Measurements from ENCODE around the gene DDX53. TPM values are rescaled to one million over a fixed set of nuclear protein-coding genes. Genes with fewer than 3 reads are reported as not detected.

DDX53 gene
- total and polyA plus RNA-seq, 3 experiments from 2014 or later = not detected

DNA sequence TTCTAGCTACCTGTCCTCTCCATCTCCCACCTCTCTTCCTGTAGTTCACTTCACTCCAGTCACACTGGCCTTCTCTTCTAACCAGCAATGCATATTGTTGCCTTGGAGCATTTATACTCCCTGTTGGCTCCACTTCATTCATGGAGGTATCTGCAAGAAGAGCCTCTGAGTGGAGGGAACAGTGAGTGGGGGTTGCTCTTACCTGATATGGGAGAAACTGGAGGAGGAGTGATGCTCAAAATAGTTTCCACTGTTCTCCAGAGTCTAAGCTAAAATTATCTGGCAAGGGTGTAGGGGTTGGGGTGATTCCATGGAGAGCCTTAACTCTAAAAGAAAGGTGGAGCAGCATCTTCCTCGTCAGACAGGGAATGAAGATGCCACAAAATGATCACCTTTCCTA lies 28.9 kb upstream of the DDX53 start:
- H3K27me3 Mint-ChIP-seq = no peaks in the 10 kb centered on the region

DNA sequence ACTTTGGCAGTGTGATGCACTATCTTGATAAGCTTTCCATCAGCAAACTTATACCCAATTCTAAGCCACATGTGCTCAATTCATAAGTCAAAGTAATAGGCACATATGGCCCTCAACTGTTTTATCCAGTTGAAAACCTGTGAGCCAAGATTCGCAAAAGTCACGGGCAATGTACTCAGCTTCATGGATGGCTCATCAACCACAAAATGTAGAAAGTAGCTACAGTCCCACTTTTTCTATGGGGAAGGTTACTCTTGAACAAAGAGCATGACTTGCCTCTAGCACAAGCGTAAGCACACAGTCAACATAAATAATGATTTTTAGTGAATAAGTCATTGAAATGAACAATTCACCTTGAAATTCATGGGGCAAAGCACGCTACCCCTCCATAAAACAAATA lies 25.1 kb upstream of the DDX53 start:
- no peak for DNase-seq
- ChIA-PET CTCF (no interaction called here), POLR2A (no interaction called here)
- Histone ChIP-seq H3K9me3 (ENCODE audit: low read length) (no peaks in the 10 kb centered on the region), H3K27ac (ENCODE audit: low read depth, low read length) (no peak overlapping the region), H3K4me3 (ENCODE audit: low read length) (no peak overlapping the region), H3K36me3 (ENCODE audit: insufficient read depth, low read length) (no peaks in the 10 kb centered on the region), H3K4me1 (ENCODE audit: insufficient read depth, low read length) (no peaks in the 10 kb centered on the region), H3K27me3 (ENCODE audit: insufficient read depth, low read length, poor library complexity, severe bottlenecking) (no peaks in the 10 kb centered on the region)
- H3K4me3 Mint-ChIP-seq = no peak overlapping the region
- H3K27me3 Mint-ChIP-seq = no peaks in the 10 kb centered on the region
- no peaks in the 10 kb centered on the region for H3K4me1 Mint-ChIP-seq
- H3K36me3 Mint-ChIP-seq = no peaks in the 10 kb centered on the region
- no peak overlapping the region for H3K27ac Mint-ChIP-seq
- H3K9me3 Mint-ChIP-seq = peaks cover 0 to 9% (median 4%) of the 10 kb centered on the region in 5 donors

More for the DNA sequence above, 28.9 kb upstream of the DDX53 start:
- Histone ChIP-seq H3K27me3 (ENCODE audit: insufficient read depth, low read length, poor library complexity, severe bottlenecking) (no peaks in the 10 kb centered on the region), H3K27ac (ENCODE audit: low read depth, low read length) (no peak overlapping the region), H3K4me3 (ENCODE audit: low read length) (no peak overlapping the region), H3K4me1 (ENCODE audit: insufficient read depth, low read length) (no peaks in the 10 kb centered on the region), H3K9me3 (ENCODE audit: low read length) (no peaks in the 10 kb centered on the region), H3K36me3 (ENCODE audit: insufficient read depth, low read length) (no peaks in the 10 kb centered on the region)
- H3K4me3 Mint-ChIP-seq = no peak overlapping the region
- no peak for DNase-seq
- CTCF ChIA-PET = no interaction called here
- peaks cover 0 to 11% (median 5%) of the 10 kb centered on the region in 5 donors for H3K9me3 Mint-ChIP-seq
- no peaks in the 10 kb centered on the region for H3K4me1 Mint-ChIP-seq
- POLR2A ChIA-PET = no interaction called here
- H3K27ac Mint-ChIP-seq = no peak overlapping the region
- H3K36me3 Mint-ChIP-seq = no peaks in the 10 kb centered on the region

DNA sequence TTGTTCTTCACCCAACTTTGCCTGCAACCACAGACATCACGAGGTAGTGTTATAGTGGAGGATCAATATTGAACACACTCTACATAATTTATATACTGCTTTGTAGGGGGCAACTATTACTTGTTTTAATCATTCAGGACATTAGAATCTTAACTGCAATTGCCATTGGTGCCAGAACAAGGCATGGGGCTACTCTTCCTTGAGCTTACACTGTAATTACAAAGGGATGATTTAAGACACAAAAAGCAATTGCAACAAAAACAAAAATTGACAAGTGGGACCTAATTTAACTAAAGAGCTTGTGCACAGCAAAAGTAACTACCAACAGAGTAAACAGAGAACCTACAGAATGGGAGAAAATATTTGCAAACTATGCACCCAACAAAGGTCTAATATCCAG lies 24.0 kb upstream of the DDX53 start:
- Mint-ChIP-seq H3K4me1 (no peaks in the 10 kb centered on the region), H3K27me3 (no peaks in the 10 kb centered on the region), H3K27ac (peak overlapping the region in 1 of 8 donors; percentile 55), H3K36me3 (no peaks in the 10 kb centered on the region), H3K4me3 (no peak overlapping the region), H3K9me3 (peaks cover 0 to 8% (median 3%) of the 10 kb centered on the region in 5 donors)
- Histone ChIP-seq H3K9me3 (ENCODE audit: low read length) (no peaks in the 10 kb centered on the region), H3K27me3 (ENCODE audit: insufficient read depth, low read length, poor library complexity, severe bottlenecking) (no peaks in the 10 kb centered on the region), H3K4me3 (ENCODE audit: low read length) (no peak overlapping the region), H3K36me3 (ENCODE audit: insufficient read depth, low read length) (no peaks in the 10 kb centered on the region), H3K27ac (ENCODE audit: low read depth, low read length) (no peak overlapping the region), H3K4me1 (ENCODE audit: insufficient read depth, low read length) (no peaks in the 10 kb centered on the region)
- POLR2A ChIA-PET = no interaction called here
- CTCF ChIA-PET = no interaction called here
- no peak for DNase-seq

DNA sequence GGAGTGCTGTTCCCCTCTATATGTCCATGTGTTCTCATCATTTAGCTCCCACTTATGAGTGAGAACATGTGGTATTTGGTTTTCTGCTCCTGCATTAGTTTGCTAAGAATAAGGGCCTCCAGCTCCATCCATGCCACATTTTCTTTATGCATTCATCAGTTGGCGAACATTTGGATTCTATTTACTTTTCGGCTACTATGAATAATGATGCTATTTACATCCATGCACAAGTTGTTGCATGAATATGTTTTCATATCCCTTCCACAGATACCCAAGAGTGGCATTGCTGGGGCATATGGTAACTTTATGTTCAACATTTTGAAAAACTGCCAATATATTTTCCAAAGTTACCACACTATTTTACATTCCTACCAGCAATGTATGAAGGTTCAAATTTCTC lies 13.8 kb upstream of the DDX53 start:
- no peaks in the 10 kb centered on the region for H3K9me3 Mint-ChIP-seq
- ChIA-PET CTCF (no interaction called here), POLR2A (no interaction called here)
- Histone ChIP-seq H3K4me1 (ENCODE audit: insufficient read depth, low read length) (no peaks in the 10 kb centered on the region), H3K27ac (ENCODE audit: low read depth, low read length) (no peak overlapping the region), H3K9me3 (ENCODE audit: low read length) (no peaks in the 10 kb centered on the region), H3K36me3 (ENCODE audit: insufficient read depth, low read length) (no peaks in the 10 kb centered on the region), H3K4me3 (ENCODE audit: low read length) (no peak overlapping the region), H3K27me3 (ENCODE audit: insufficient read depth, low read length, poor library complexity, severe bottlenecking) (no peaks in the 10 kb centered on the region)
- DNase-seq = no peak
- H3K27ac Mint-ChIP-seq = no peak overlapping the region
- H3K4me1 Mint-ChIP-seq = no peaks in the 10 kb centered on the region
- peaks cover 0 to 2% of the 10 kb centered on the region in 2 donors for H3K27me3 Mint-ChIP-seq
- no peaks in the 10 kb centered on the region for H3K36me3 Mint-ChIP-seq
- no peak overlapping the region for H3K4me3 Mint-ChIP-seq

DNA sequence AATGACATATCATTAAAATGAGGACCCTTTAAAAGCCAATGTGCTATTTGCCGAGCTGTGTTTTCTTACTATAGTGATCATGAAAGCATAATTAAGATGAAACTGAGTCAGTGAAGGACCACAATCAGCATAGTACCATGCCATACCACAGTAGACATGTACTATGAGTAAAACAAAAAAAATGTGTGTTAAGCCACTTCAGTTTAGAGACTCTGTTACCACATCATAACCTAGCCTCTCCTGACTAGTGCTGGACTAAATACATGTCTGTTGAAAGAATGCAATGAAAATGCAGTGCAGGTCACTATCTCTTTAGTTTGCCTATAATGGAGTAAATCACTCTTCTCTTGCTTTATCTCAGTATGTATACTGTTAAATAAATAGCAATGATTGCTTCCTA lies 12.3 kb upstream of the DDX53 start:
- no peak overlapping the region for H3K27ac ChIP-seq (ENCODE audit: low read depth, low read length)
- no peaks in the 10 kb centered on the region for H3K36me3 Mint-ChIP-seq
- H3K4me1 ChIP-seq (ENCODE audit: insufficient read depth, low read length) = no peaks in the 10 kb centered on the region
- ChIA-PET POLR2A (no interaction called here), CTCF (no interaction called here)
- H3K36me3 ChIP-seq (ENCODE audit: insufficient read depth, low read length) = no peaks in the 10 kb centered on the region
- no peaks in the 10 kb centered on the region for H3K9me3 Mint-ChIP-seq
- H3K9me3 ChIP-seq (ENCODE audit: low read length) = no peaks in the 10 kb centered on the region
- H3K4me3 Mint-ChIP-seq = no peak overlapping the region
- no peak for DNase-seq
- H3K4me1 Mint-ChIP-seq = no peaks in the 10 kb centered on the region
- H3K27ac Mint-ChIP-seq = no peak overlapping the region
- no peaks in the 10 kb centered on the region for H3K27me3 ChIP-seq (ENCODE audit: insufficient read depth, low read length, poor library complexity, severe bottlenecking)
- H3K27me3 Mint-ChIP-seq = peaks cover 0 to 2% of the 10 kb centered on the region in 2 donors
- no peak overlapping the region for H3K4me3 ChIP-seq (ENCODE audit: low read length)

DNA sequence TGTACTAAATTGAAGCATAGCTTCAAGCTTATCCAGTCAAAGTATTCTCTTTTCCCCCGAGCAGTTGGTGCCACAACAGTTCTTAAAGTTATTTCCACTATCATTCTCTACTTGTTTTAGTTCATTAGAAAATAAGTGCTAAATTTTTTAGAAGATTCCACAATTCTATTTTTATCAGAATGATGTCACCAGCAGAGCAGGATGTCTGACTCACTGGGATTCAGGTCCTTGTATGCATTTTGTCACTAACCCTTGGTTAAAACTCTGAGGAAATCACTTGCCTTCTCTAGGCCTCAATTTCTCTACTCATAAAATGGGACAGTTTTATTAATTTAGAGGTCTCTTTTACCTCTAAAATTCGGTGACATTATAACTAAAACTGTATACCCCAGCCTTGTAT lies 3.4 kb downstream of the DDX53 start:
- Mint-ChIP-seq H3K36me3 (no peaks in the 10 kb centered on the region), H3K4me1 (no peaks in the 10 kb centered on the region), H3K27me3 (peaks cover 0 to 1% of the 10 kb centered on the region in 2 donors), H3K4me3 (no peak overlapping the region), H3K27ac (no peak overlapping the region), H3K9me3 (peaks cover 2 to 11% (median 7%) of the 10 kb centered on the region in 5 donors)
- POLR2A ChIA-PET = no interaction called here
- DNase-seq = no peak
- H3K4me3 ChIP-seq (ENCODE audit: low read length) = no peak overlapping the region
- CTCF ChIA-PET = no interaction called here
- no peaks in the 10 kb centered on the region for H3K9me3 ChIP-seq (ENCODE audit: low read length)
- H3K27ac ChIP-seq (ENCODE audit: low read depth, low read length) = no peak overlapping the region
- no peaks in the 10 kb centered on the region for H3K36me3 ChIP-seq (ENCODE audit: insufficient read depth, low read length)
- H3K27me3 ChIP-seq (ENCODE audit: insufficient read depth, low read length, poor library complexity, severe bottlenecking) = no peaks in the 10 kb centered on the region
- H3K4me1 ChIP-seq (ENCODE audit: insufficient read depth, low read length) = no peaks in the 10 kb centered on the region

DNA sequence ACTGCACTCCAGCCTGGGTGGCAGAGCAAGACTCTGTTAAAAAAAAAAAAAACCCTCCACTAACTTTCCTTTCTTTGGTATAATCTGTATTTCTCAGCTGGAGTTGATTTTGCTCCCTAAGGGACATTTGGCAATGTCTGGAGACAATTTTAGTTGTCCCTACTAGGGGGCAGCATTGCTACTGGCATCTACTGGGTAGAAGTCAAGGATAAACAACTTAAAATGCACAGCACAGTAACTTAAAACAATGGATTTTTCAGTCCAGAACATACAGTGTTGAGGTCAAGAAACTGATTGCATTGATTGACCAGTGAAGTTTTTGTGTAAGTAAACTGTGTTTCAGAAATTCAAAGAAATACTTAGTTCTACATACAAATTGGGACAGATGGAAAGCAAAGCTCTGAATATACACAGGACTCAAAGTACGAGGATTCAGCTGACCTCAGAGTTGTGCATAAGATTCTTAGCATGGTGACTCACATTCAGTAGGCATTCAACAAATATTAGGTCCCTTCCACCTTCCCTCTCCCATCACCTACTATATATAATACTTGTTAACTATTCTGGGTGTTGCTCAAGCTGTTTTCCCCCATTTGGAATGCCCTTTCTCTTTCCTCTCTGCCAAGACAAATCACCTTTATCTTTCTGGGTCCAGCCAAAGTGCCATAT lies 8.8 kb downstream of the DDX53 start:
- Histone ChIP-seq H3K4me1 (ENCODE audit: insufficient read depth, low read length) (no peaks in the 10 kb centered on the region), H3K27ac (ENCODE audit: low read depth, low read length) (no peak overlapping the region), H3K27me3 (ENCODE audit: insufficient read depth, low read length, poor library complexity, severe bottlenecking) (no peaks in the 10 kb centered on the region), H3K9me3 (ENCODE audit: low read length) (no peaks in the 10 kb centered on the region), H3K4me3 (ENCODE audit: low read length) (no peak overlapping the region), H3K36me3 (ENCODE audit: insufficient read depth, low read length) (no peaks in the 10 kb centered on the region)
- Mint-ChIP-seq H3K27ac (no peak overlapping the region), H3K9me3 (peaks cover 2 to 7% (median 5%) of the 10 kb centered on the region in 5 donors), H3K4me3 (no peak overlapping the region), H3K27me3 (peaks cover 0 to 1% of the 10 kb centered on the region in 2 donors), H3K36me3 (no peaks in the 10 kb centered on the region), H3K4me1 (peaks cover 0 to 4% (median 0%) of the 10 kb centered on the region in 3 donors)
- DNase-seq = no peak
- ChIA-PET POLR2A (no interaction called here), CTCF (no interaction called here)

DNA sequence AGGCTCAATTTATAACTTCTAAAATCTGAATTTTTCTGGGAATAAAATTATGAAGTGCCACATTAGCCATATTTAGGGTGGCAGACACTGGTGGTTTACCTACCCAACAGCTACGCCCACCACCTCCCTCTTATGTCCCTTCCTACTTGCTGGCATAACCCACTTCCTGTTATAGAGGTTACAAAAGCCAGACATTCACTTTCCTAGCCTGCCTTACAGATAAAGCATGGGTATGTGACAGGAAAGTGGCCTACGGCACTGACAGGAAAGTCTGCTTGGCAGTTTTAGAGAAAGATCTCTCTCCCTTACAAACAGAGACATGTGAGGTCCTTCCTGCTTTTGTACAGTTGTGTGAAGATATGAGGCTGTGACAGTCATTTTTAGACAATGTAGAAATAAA lies 12.4 kb downstream of the DDX53 start:
- peak in 1 of 5 donors; percentile 18 for DNase-seq
- no peak overlapping the region for H3K27ac ChIP-seq (ENCODE audit: low read depth, low read length)
- H3K4me3 ChIP-seq (ENCODE audit: low read length) = no peak overlapping the region
- H3K4me1 Mint-ChIP-seq = peaks cover 0 to 4% (median 0%) of the 10 kb centered on the region in 3 donors
- no peaks in the 10 kb centered on the region for H3K36me3 Mint-ChIP-seq
- H3K36me3 ChIP-seq (ENCODE audit: insufficient read depth, low read length) = no peaks in the 10 kb centered on the region
- H3K9me3 ChIP-seq (ENCODE audit: low read length) = no peaks in the 10 kb centered on the region
- H3K4me3 Mint-ChIP-seq = no peak overlapping the region
- POLR2A ChIA-PET = no interaction called here
- H3K4me1 ChIP-seq (ENCODE audit: insufficient read depth, low read length) = no peaks in the 10 kb centered on the region
- CTCF ChIA-PET = no interaction called here
- H3K27ac Mint-ChIP-seq = no peak overlapping the region
- H3K27me3 Mint-ChIP-seq = no peaks in the 10 kb centered on the region
- H3K9me3 Mint-ChIP-seq = peaks cover 0 to 4% (median 2%) of the 10 kb centered on the region in 5 donors
- H3K27me3 ChIP-seq (ENCODE audit: insufficient read depth, low read length, poor library complexity, severe bottlenecking) = no peaks in the 10 kb centered on the region
